K562 (cell line): ENCODE results near the gene DAPK2. TPM values are rescaled to one million over a fixed set of nuclear protein-coding genes. Genes with fewer than 3 reads are reported as not detected.

ENCODE experiments used
- ATAC-seq: fragments of 200-7000 bp; cut with Tn5 transposase; 3 replicates; pipeline ENCODE4 v1.9.1; 2020; ENCODE audit warnings: moderate library complexity
- BruUV-seq: library from RNA; stranded (reverse); fragments of 400-500 nt; replicated peaks from 2 replicates; lab custom pipeline; 2021; lab: Mats Ljungman, UMichigan
- CTCF ChIA-PET: fragments of 300-600 bp; formaldehyde crosslinking; extraction: SDS; loops from one replicate; lab custom pipeline; 2021; ENCODE audit warnings: low intra/inter-chr PET ratio; lab: Yijun Ruan, JAX
- POLR2A ChIA-PET: fragments of 300-600, 350-650 bp; sonication (Branson Sonifier 250); formaldehyde crosslinking; extraction: SDS; loops from one replicate; lab custom pipeline; 2021; ENCODE audit warnings: antibody characterized with exemption, inconsistent platforms; lab: Yijun Ruan, JAX
- DNase-seq, 4 experiments: peaks; one replicate each; pipeline versions ENCODE4 v3.0.0 to v3.0.0-alpha.2; 2011 to 2018; ENCODE audit warnings: low spot score in 3 of 4, mixed read lengths in 3 of 4; ENCODE audit errors: extremely low read depth in 1 of 4
- FAIRE-seq: peaks from 2 replicates; lab custom pipeline; 2011; peaks lifted over from hg19 to GRCh38; lab: Jason Lieb, UNC
- H2AFZ ChIP-seq: 2 replicates; pipeline ENCODE4 v1.6.0; 2011; ENCODE audit warnings: low read depth, low read length, control low read depth, inconsistent platforms
- H3K27ac ChIP-seq: fragments of 200-600 bp; 3 replicates; pipeline ENCODE4 v1.8.0; 2011; ENCODE audit warnings: low read depth, mild to moderate bottlenecking, control low read depth, inconsistent platforms, low read length, moderate library complexity, mixed read lengths; ENCODE audit errors: extremely low read depth
- H3K27me3 ChIP-seq, 2 experiments: fragments of 300-600 bp in 1 of 2; 2 replicates in 1 of 2; 3 replicates in 1 of 2; pipeline versions ENCODE4 v1.6.0 to v1.8.0; 2011; ENCODE audit warnings: inconsistent platforms in 2 of 2, low read length in 2 of 2, mild to moderate bottlenecking in 1 of 2, mixed read lengths in 1 of 2, moderate library complexity in 1 of 2; ENCODE audit not compliant: control insufficient read depth in 2 of 2, insufficient read depth in 2 of 2
- H3K36me3 ChIP-seq: fragments of 300-600 bp; 3 replicates; pipeline ENCODE4 v1.8.0; 2011; ENCODE audit warnings: mild to moderate bottlenecking, low read length, inconsistent platforms; ENCODE audit not compliant: control insufficient read depth, insufficient read depth
- H3K4me1 ChIP-seq, 2 experiments: fragments of 200-600 bp in 1 of 2; replicated peaks in 1 of 2; 2 replicates in 1 of 2; 3 replicates in 1 of 2; pipeline versions ENCODE4 v1.5.1 to v1.8.0; 2011; ENCODE audit warnings: inconsistent platforms in 2 of 2, low read length in 2 of 2, mild to moderate bottlenecking in 1 of 2, mixed read lengths in 1 of 2, moderate library complexity in 1 of 2; ENCODE audit not compliant: control insufficient read depth in 2 of 2, insufficient read depth in 2 of 2
- H3K4me2 ChIP-seq: 2 replicates; pipeline ENCODE4 v1.6.1; 2011; ENCODE audit warnings: low read length, control low read depth, inconsistent platforms, mixed read lengths; ENCODE audit not compliant: insufficient read depth
- H3K4me3 ChIP-seq: fragments of 200-600 bp; sonication (generic), shearing (Covaris generic); 2 replicates; pipeline ENCODE4 v1.5.1; 2016; ENCODE audit warnings: control low read depth, inconsistent platforms
- H3K79me2 ChIP-seq: fragments of 200-600 bp; 3 replicates; pipeline ENCODE4 v1.8.0; 2011; ENCODE audit warnings: low read length, inconsistent platforms; ENCODE audit not compliant: control insufficient read depth, insufficient read depth
- H3K9ac ChIP-seq, 2 experiments: 2 replicates each; pipeline versions ENCODE4 v1.6.0 to v1.6.1; 2011; ENCODE audit warnings: low read depth in 2 of 2, low read length in 2 of 2, control low read depth in 1 of 2, inconsistent platforms in 1 of 2, mild to moderate bottlenecking in 1 of 2, mixed read lengths in 1 of 2; ENCODE audit not compliant: insufficient read depth in 1 of 2
- H3K9me1 ChIP-seq: one replicate; pipeline ENCODE4 v1.6.0; 2011; ENCODE audit warnings: inconsistent platforms, mild to moderate bottlenecking, low read length, moderate library complexity; ENCODE audit not compliant: control insufficient read depth, insufficient read depth
- H3K9me3 ChIP-seq: replicated peaks from 2 replicates; pipeline ENCODE4 v1.5.1; 2011; ENCODE audit warnings: low read depth, low read length, inconsistent platforms; ENCODE audit not compliant: control insufficient read depth, insufficient read depth
- H4K20me1 ChIP-seq: replicated peaks from 2 replicates; pipeline ENCODE4 v1.6.1; 2011; ENCODE audit warnings: low read length, inconsistent platforms, mixed read lengths; ENCODE audit not compliant: control insufficient read depth, insufficient read depth
- CBFA2T2 ChIP-seq: fragments of 450-650 bp; conservative IDR thresholded peaks from 2 replicates; pipeline ENCODE4 v1.6.1; 2017; ENCODE audit warnings: mild to moderate bottlenecking
- CBFA2T3 ChIP-seq: fragments of 450-650 bp; IDR thresholded peaks from 2 replicates; pipeline ENCODE4 v1.6.1; 2017
- MAFK ChIP-seq: IDR thresholded peaks from 2 replicates; pipeline ENCODE4 v1.6.1; 2011; ENCODE audit warnings: low read length, improper control_type of control experiment
- RFX1 ChIP-seq: fragments of 450-650 bp; IDR thresholded peaks from 2 replicates; pipeline ENCODE4 v1.6.1; 2016; ENCODE audit warnings: mild to moderate bottlenecking, moderate library complexity
- TGIF2 ChIP-seq: sonication (generic); formaldehyde crosslinking; IDR thresholded peaks from 2 replicates; pipeline ENCODE4 v1.8.1; 2022; ENCODE audit warnings: mild to moderate bottlenecking, missing genetic modification reagents, moderate library complexity
- ZC3H11A ChIP-seq: IDR thresholded peaks from 2 replicates; pipeline ENCODE4 v1.6.1; 2012; ENCODE audit warnings: low read depth, low read length, improper control_type of control experiment
- ZNF830 ChIP-seq: fragments of 250-450 bp; sonication (Bioruptor Pico); IDR thresholded peaks from 2 replicates; pipeline ENCODE4 v1.5.0; 2021; ENCODE audit warnings: mild to moderate bottlenecking
- WGBS: fragments of 100-300 bp; shearing (Covaris generic); methylation state at CpG from one replicate; pipeline ENCODE4 v1.1.6; 2016; ENCODE audit warnings: low coverage, mixed read lengths; ENCODE audit not compliant: insufficient coverage; ENCODE audit errors: missing lambda C conversion rate; 5-methylcytosine and 5-hydroxymethylcytosine counted together
- in situ Hi-C: fragments of 300-500 bp; cut with MboI; formaldehyde crosslinking; loops from 4 replicates; pipeline ENCODE4 v1.15.0; 2018; ENCODE audit warnings: inconsistent platforms, mixed read lengths
- intact Hi-C: fragments of 100-400 bp; cut with micrococcal nuclease; formaldehyde crosslinking; loops from 2 replicates; pipeline ENCODE4 v1.14.2; 2022
- polyA plus RNA-seq, 8 experiments: library from polyadenylated mRNA; depleted of rRNA in 4 of 8; stranded (reverse) in 5 of 8; unstranded in 3 of 8; fragments of >200 nt; fragmentation: Nextera tagmentation in 2 of 8; fragmentation: Illumina TruSeq in 1 of 8; extraction: Ambion mirVana in 2 of 8; extraction: Trizol in 1 of 8; gene quantifications; 2 replicates each; pipeline versions ENCODE4 v1.2.1 to v1.2.3, GENCODE V29; 2011 to 2014; ENCODE audit warnings: inconsistent platforms in 1 of 8, missing spikeins in 1 of 8
- total RNA-seq, 7 experiments: library from RNA; depleted of rRNA in 6 of 7; stranded (reverse); fragments of >200 nt in 6 of 7; fragmentation: Illumina TruSeq in 2 of 7; extraction: Trizol in 2 of 7; gene quantifications; 2 replicates each; pipeline versions ENCODE4 v1.2.1 to v1.2.3, GENCODE V29; 2011 to 2021; ENCODE audit warnings: low replicate concordance in 1 of 7
- TF ChIP-seq, protein P1 (sequence below): sonication (generic); formaldehyde crosslinking; IDR thresholded peaks from 2 replicates; pipeline ENCODE4 v1.8.0; 2022; ENCODE audit warnings: missing genetic modification reagents, mild to moderate bottlenecking, moderate library complexity, borderline replicate concordance
- TF ChIP-seq, protein P2 (sequence below): sonication (generic); formaldehyde crosslinking; IDR thresholded peaks from 2 replicates; pipeline ENCODE4 v1.9.0; 2022; ENCODE audit warnings: mild to moderate bottlenecking, missing genetic modification reagents

DAPK2 gene
- total and polyA plus RNA-seq, 9 of the 15 experiments (the other 6 are each of a cell fraction or from before 2014, with no cell fraction given) = 0.14 to 5.2 (median 2.2) TPM

DNA sequence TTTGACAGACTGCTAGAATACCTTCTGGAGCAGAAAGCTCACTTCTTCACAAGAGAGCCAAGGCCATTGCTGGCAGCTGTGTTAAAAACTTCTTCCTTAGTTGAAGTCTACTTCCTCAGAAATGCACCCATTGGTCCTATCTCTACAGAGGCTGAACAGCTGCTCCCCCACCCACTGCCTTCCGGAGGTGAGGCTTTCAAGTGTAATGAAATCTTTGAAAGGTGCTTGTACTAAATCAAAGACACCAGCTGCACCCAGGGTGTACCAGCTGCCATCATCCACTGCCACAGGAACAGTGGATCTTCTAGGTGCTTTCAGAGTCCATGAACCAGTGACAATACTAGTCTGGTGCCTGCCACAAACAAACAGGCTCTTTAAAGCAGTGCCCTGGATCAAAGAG, 186.1 kb downstream of the DAPK2 start (continued):
- TF ChIP-seq CBFA2T2 (peak; percentile 33), CBFA2T3 (peak; percentile 68)
- TF ChIP-seq, protein P1, sequence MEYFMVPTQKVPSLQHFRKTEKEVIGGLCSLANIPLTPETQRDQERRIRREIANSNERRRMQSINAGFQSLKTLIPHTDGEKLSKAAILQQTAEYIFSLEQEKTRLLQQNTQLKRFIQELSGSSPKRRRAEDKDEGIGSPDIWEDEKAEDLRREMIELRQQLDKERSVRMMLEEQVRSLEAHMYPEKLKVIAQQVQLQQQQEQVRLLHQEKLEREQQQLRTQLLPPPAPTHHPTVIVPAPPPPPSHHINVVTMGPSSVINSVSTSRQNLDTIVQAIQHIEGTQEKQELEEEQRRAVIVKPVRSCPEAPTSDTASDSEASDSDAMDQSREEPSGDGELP = peak; percentile 44; the same call in 1 of the 2 replicates

DNA sequence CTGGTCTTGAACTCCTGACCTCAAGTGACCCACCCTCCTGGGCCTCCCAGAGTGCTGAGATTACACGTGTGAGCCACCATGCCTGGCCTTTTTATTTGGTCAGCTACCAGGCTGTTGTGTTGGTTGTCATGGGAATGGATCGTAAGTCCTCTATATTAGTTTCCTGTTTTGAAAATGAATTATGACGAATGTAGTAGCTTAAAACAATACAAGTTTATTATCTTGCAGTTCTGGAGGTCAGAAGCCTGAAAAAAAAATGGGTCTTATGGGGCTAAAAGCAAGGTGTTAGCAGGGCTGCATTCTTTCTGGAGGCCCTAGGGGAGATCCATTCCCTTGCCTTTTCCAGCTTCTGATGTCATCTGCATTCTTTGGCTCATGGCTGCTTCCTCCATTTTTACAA, 187.4 kb downstream of the DAPK2 start:
- TF ChIP-seq ZC3H11A = no peak
- TF ChIP-seq RFX1 = peak; percentile 48
- TF ChIP-seq ZNF830 (CRISPR knock-in tag) = no peak
- TF ChIP-seq, protein P2, sequence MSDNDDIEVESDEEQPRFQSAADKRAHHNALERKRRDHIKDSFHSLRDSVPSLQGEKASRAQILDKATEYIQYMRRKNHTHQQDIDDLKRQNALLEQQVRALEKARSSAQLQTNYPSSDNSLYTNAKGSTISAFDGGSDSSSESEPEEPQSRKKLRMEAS (CRISPR knock-in tag) = no peak
- no peak for TF ChIP-seq MAFK
- TF ChIP-seq TGIF2 (CRISPR knock-in tag) = no peak
- Histone ChIP-seq H3K27ac (no peak overlapping the region), H3K4me3 (no peak overlapping the region), H3K9ac (no peak overlapping the region), H2AFZ (no peak overlapping the region), H3K4me1 (peaks cover 10 to 20% of the 10 kb centered on the region in 2 experiments; a peak in 4 of 5 replicates), H3K9me1 (no peaks in the 10 kb centered on the region), H4K20me1 (no peaks in the 10 kb centered on the region), H3K36me3 (no peaks in the 10 kb centered on the region), H3K9me3 (no peaks in the 10 kb centered on the region), H3K79me2 (no peaks in the 10 kb centered on the region), H3K27me3 (no peaks in the 10 kb centered on the region), H3K4me2 (no peak overlapping the region)
- FAIRE-seq = no peak
- no peak for DNase-seq
- ChIA-PET POLR2A (interaction anchor here (1.1 to 1.4 kb wide), 2 partner anchors 12 to 26 kb away, joined by 3 to 4 read pairs; no protein-coding TSS in a partner anchor), CTCF (no interaction called here)
- ATAC-seq = no peak
- 43% methylated on average over 3 of the region's 3 CpGs for WGBS
- in situ Hi-C loops (no loop called here), intact Hi-C loops (no loop called here)
- BruUV-seq = no TSS peak
